ENCODE data around the gene ATOH8.

ATOH8 gene

GRCh38 chr2:85719609-85720240 is 34.1 kb upstream of the ATOH8 start:
- no peak for DNase-seq

GRCh38 chr2:85720533-85720932 is 33.3 kb upstream of the ATOH8 start:
- no peak for DNase-seq

- DNase-seq: no peak
These were observed 32.1 kb upstream of the ATOH8 start for GRCh38 chr2:85721641-85722040.

- DNase-seq: no peak
These were observed 31.3 kb upstream of the ATOH8 start for GRCh38 chr2:85722519-85722918.

GRCh38 chr2:85723707-85724360 is 30.0 kb upstream of the ATOH8 start:
- DNase-seq: no peak

GRCh38 chr2:85724731-85725181 is 29.0 kb upstream of the ATOH8 start:
- no peak for DNase-seq

- DNase-seq: no peak
These were observed 28.3 kb upstream of the ATOH8 start for GRCh38 chr2:85725451-85725850.

- DNase-seq: no peak
These were observed 26.0 kb upstream of the ATOH8 start for GRCh38 chr2:85727798-85728197.

- no peak for DNase-seq
These were observed 25.4 kb upstream of the ATOH8 start for GRCh38 chr2:85728342-85728741.

GRCh38 chr2:85728883-85729824 is 24.6 kb upstream of the ATOH8 start:
- no peak for DNase-seq

GRCh38 chr2:85729825-85730510 is 23.8 kb upstream of the ATOH8 start:
- DNase-seq: no peak

GRCh38 chr2:85730686-85731230 is 23.0 kb upstream of the ATOH8 start:
- DNase-seq: no peak

GRCh38 chr2:85731606-85732005 is 22.2 kb upstream of the ATOH8 start:
- no peak for DNase-seq

GRCh38 chr2:85732467-85733120 is 21.2 kb upstream of the ATOH8 start:
- DNase-seq: no peak

GRCh38 chr2:85733121-85733960 is 20.4 kb upstream of the ATOH8 start:
- no peak for DNase-seq

GRCh38 chr2:85734015-85734414 is 19.8 kb upstream of the ATOH8 start:
- DNase-seq: no peak

GRCh38 chr2:85734942-85735608 is 18.7 kb upstream of the ATOH8 start:
- no peak for DNase-seq

GRCh38 chr2:85735691-85736090 is 18.1 kb upstream of the ATOH8 start:
- no peak for DNase-seq

GRCh38 chr2:85736456-85737355 is 17.1 kb upstream of the ATOH8 start:
- no peak for DNase-seq

- no peak for DNase-seq
These were observed 16.3 kb upstream of the ATOH8 start for GRCh38 chr2:85737481-85737880.

All from cerebellar nuclear complex (tissue), 1 donor.